Esophagus (tissue), 2 donors: ENCODE measurements around the gene B4GALT1. TPM values are rescaled to one million over a fixed set of nuclear protein-coding genes. Genes with fewer than 3 reads are reported as not detected.

Experiments
- H3K27ac ChIP-seq, 2 donors: one replicate each; pipeline ENCODE4 v1.5.1; 2013; ENCODE audit warnings: low read depth in 2 of 2, mild to moderate bottlenecking in 2 of 2, inconsistent platforms in 1 of 2, low read length in 1 of 2, moderate library complexity in 1 of 2
- H3K27me3 ChIP-seq, 2 donors: one replicate each; pipeline ENCODE4 v1.6.1; 2013; ENCODE audit warnings: low read length in 2 of 2, control low read depth in 1 of 2, mild to moderate bottlenecking in 1 of 2; ENCODE audit not compliant: insufficient read depth in 2 of 2, control insufficient read depth in 1 of 2
- H3K36me3 ChIP-seq, 2 donors: one replicate each; pipeline ENCODE4 v1.6.1; 2013; ENCODE audit warnings: low read length in 1 of 2; ENCODE audit not compliant: control insufficient read depth in 2 of 2, insufficient read depth in 2 of 2
- H3K4me1 ChIP-seq, 2 donors: one replicate each; pipeline ENCODE4 v1.6.1; 2013; ENCODE audit warnings: low read length in 1 of 2; ENCODE audit not compliant: control insufficient read depth in 2 of 2, insufficient read depth in 2 of 2
- H3K4me3 ChIP-seq, 2 donors: one replicate each; pipeline ENCODE4 v1.5.1; 2013; ENCODE audit warnings: low read length in 2 of 2, mild to moderate bottlenecking in 2 of 2, low read depth in 1 of 2, moderate library complexity in 1 of 2
- H3K9me3 ChIP-seq, 2 donors: one replicate each; pipeline ENCODE4 v1.6.1; 2013; ENCODE audit warnings: mild to moderate bottlenecking in 2 of 2, low read depth in 1 of 2, low read length in 1 of 2, moderate library complexity in 1 of 2; ENCODE audit not compliant: control insufficient read depth in 2 of 2, insufficient read depth in 1 of 2
- WGBS, 2 donors: extraction: QIAGEN DNeasy Blood & Tissue Kit; methylation state at CpG; one replicate each; pipeline ENCODE4 v1.1.7; 2013; 5-methylcytosine and 5-hydroxymethylcytosine counted together
- polyA plus RNA-seq, 2 donors: library from polyadenylated mRNA; stranded (reverse); fragments of 200-250 nt; gene quantifications; one replicate each; pipeline ENCODE4 v1.2.3, GENCODE V29; 2013
- donor health status: healthy with polysubstance abuse.
- donor health status: Bipolar disorder and iron deficiency.

Gene B4GALT1
- polyA plus RNA-seq, 2 donors: 26.0 to 29.2 TPM

DNA sequence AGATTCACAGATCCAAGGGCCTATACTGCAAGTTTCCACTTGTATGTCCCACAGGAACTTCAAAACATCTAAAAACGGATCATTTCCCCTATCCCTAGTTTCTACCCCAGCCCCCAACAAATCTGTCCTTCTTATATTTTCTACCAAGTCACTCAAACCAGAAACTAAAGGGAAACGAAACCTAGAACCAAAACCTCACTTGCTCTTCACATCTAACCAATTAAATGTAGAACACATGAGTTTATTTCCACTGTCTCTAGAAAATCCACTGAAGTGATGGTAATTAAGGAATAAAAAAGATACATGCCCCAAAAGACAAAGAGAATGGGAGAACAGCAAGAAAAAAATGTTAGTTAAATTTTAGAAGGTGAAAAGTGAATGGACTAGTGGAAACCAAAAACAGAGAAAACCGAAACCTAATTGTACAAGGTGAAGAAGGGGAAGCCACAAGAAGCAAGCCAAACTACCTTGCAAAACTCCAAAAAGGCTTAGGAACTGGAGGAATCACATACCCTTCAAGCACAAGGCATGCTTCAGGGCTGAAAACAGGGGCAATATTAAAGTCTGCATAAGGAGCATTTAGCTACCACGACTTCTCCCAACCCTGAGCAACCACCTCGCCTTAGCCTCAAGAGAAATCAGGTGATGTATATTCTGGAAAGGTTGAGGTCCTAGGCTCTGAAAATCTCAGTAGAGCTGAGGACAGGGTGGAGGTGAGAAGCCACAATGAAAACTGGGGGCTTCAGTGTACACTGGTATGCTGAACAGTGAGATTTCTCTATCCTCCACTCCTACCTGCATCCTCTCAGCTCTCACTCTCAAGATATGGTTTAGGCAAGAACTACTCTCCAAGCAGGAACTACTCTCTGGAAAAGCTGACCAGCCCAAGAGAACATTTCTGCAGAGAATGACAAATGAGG lies 101.7 kb downstream of the B4GALT1 start:
- Histone ChIP-seq H3K4me1 (peaks cover 0 to 3% of the 10 kb centered on the region in 2 donors), H3K9me3 (no peaks in the 10 kb centered on the region), H3K36me3 (peaks cover 10 to 14% of the 10 kb centered on the region in 2 donors), H3K27me3 (no peaks in the 10 kb centered on the region), H3K27ac (no peak overlapping the region), H3K4me3 (no peak overlapping the region)
- WGBS, 2 donors: 85 to 86% methylated on average over 5 of the region's 5 CpGs

Other genes with a start within 250 kb of the B4GALT1 start
- 10 to 100 TPM; 22.4 to 24.5 TPM for gene APTX, start 165.7 kb downstream of the B4GALT1 start, polyA plus RNA-seq
- 10 to 100 TPM; 25.8 to 45.7 TPM for gene DNAJA1, start 142.1 kb downstream of the B4GALT1 start, polyA plus RNA-seq
- gene SMU1, start 90.7 kb downstream of the B4GALT1 start, polyA plus RNA-seq: 1 to 10 TPM; 4.8 to 8.5 TPM
- not detected for gene SPINK4, start 72.8 kb upstream of the B4GALT1 start, polyA plus RNA-seq
- 100 to 1,000 TPM in 1 of 2 donors, 10 to 100 TPM in 1; 63.5 to 102 TPM for gene BAG1, start 97.4 kb upstream of the B4GALT1 start, polyA plus RNA-seq
- gene CHMP5, start 97.7 kb upstream of the B4GALT1 start, polyA plus RNA-seq: 10 to 100 TPM; 59.9 to 64.2 TPM
- 10 to 100 TPM; 13.0 to 17.2 TPM for gene NFX1, start 123.2 kb upstream of the B4GALT1 start, polyA plus RNA-seq
- gene AQP7, start 235.2 kb upstream of the B4GALT1 start, polyA plus RNA-seq: 1 to 10 TPM in 1 of 2 donors, under 1 TPM in 1; 0.54 to 2.6 TPM